Stimulated activated CD8-positive, alpha-beta memory T cell treated with anti-CD3 and anti-CD28 coated beads, Interleukin-7, amount 100 ng/mL, for 48 hours (primary cell): ENCODE measurements around the gene SUGP2.
A peak's percentile ranks its signal among the peaks of the same experiment; 100 is the strongest.

Source experiments
- DNase-seq, 2 donors: peaks; one replicate each; pipeline ENCODE4 v3.0.0-alpha.2; 2020; ENCODE audit warnings: low read depth in 1 of 2; ENCODE audit errors: extremely low read depth in 1 of 2

SUGP2 gene

GRCh38 chr19:19033426-19034203 lies at the start of gene SUGP2, which contains the start of gene ARMC6:
Gene SUGP2 (minus strand): TSS chr19:19033517. CDS start chr19:19031071, 2,446 bp downstream.
Gene ARMC6 (plus strand): TSS chr19:19033603. CDS start chr19:19034210, 607 bp downstream.
- DNase-seq, result peak; percentile 83 to 86

GRCh38 chr19:19081642-19082151 lies 48.4 kb upstream of the SUGP2 start:
- no peak for DNase-seq

GRCh38 chr19:19079571-19079970 lies 46.3 kb upstream of the SUGP2 start:
- no peak for DNase-seq

- DNase-seq, result no peak
These were observed 45.5 kb upstream of the SUGP2 start for GRCh38 chr19:19078801-19079200.

GRCh38 chr19:19077103-19077502 lies 43.8 kb upstream of the SUGP2 start:
- DNase-seq, result no peak

- no peak for DNase-seq
These were observed 43.2 kb upstream of the SUGP2 start for GRCh38 chr19:19076476-19076875.

- DNase-seq, result no peak
These were observed 41.8 kb upstream of the SUGP2 start for GRCh38 chr19:19075126-19075525.

GRCh38 chr19:19074196-19074882 lies 41.0 kb upstream of the SUGP2 start:
- DNase-seq, result no peak

GRCh38 chr19:19071897-19072296 lies 38.6 kb upstream of the SUGP2 start:
- no peak for DNase-seq

GRCh38 chr19:19068659-19069654 lies 35.6 kb upstream of the SUGP2 start:
- no peak for DNase-seq

GRCh38 chr19:19067276-19068072 lies 34.2 kb upstream of the SUGP2 start:
- no peak for DNase-seq

GRCh38 chr19:19064811-19065745 lies 31.8 kb upstream of the SUGP2 start:
- no peak for DNase-seq

- DNase-seq, result no peak
These were observed 30.9 kb upstream of the SUGP2 start for GRCh38 chr19:19064098-19064722.

- peak; percentile 98 to 99 for DNase-seq
These were observed 30.1 kb upstream of the SUGP2 start, which contains the start of gene SLC25A42 for GRCh38 chr19:19063183-19064097. Gene SLC25A42 (plus strand): TSS chr19:19063994. CDS start chr19:19096125, 32,131 bp downstream.

- DNase-seq, result no peak
These were observed 29.3 kb upstream of the SUGP2 start for GRCh38 chr19:19062454-19063182.

GRCh38 chr19:19061506-19061905 lies 28.2 kb upstream of the SUGP2 start:
- no peak for DNase-seq
